ENCODE measurements around the gene ETV6.

DNA sequence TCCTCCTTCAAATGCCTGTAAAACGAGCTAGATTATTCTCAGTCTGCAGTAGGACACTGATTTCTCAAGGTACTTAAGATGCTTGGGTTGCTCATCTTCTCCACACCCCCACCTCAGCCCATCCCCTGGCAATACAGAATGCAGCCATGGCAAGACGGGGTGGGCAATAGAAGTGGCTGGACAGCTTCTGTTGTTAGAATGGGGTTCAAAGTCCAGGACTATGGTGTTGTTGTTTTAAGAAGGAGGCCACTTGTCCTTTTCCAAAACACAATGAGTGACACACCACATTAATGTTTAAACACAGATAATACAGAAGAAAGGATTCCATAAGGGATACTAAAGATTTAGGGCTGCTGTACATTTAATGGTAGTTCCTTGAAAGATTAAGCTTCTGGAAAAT lies 232.4 kb downstream of the ETV6 start:
- TF ChIP-seq CTCF (conservative IDR thresholded peaks at IDR 0.05; ENCODE audit: low read length): no peak
- no peak for TF ChIP-seq EZH2phosphoT487 (IDR thresholded peaks at IDR 0.05; ENCODE audit: borderline replicate concordance)
